GM21528 (cell line): Measurements from ENCODE around the gene SEPSECS.

ENCODE experiments used
- ATAC-seq: cut with Tn5 transposase; IDR thresholded peaks from one replicate; pipeline ENCODE4 v1.9.1; 2021; ENCODE audit warnings: mild to moderate bottlenecking, moderate library complexity; ENCODE audit not compliant: unreplicated experiment, low FRiP score

Gene SEPSECS

GRCh38 chr4:25159837-25160713, at the start of gene SEPSECS:
TSS of gene SEPSECS (minus strand) at chr4:25160449. CDS start at chr4:25160369, 80 bp downstream.
- peak; percentile 85 for ATAC-seq

- no peak for ATAC-seq
Measured at GRCh38 chr4:25209702-25210101, 49.5 kb upstream of the SEPSECS start.

GRCh38 chr4:25207997-25208396, 47.7 kb upstream of the SEPSECS start:
- no peak for ATAC-seq

- ATAC-seq: no peak
Measured at GRCh38 chr4:25198713-25199112, 38.5 kb upstream of the SEPSECS start.

- no peak for ATAC-seq
Measured at GRCh38 chr4:25190407-25190806, 30.2 kb upstream of the SEPSECS start.

GRCh38 chr4:25184056-25184455, 23.8 kb upstream of the SEPSECS start:
- ATAC-seq: no peak

GRCh38 chr4:25182937-25183336, 22.7 kb upstream of the SEPSECS start:
- ATAC-seq: no peak

- peak; percentile 89 for ATAC-seq
Measured at GRCh38 chr4:25180524-25181131, 20.4 kb upstream of the SEPSECS start.

- no peak for ATAC-seq
Measured at GRCh38 chr4:25178838-25179261, 18.6 kb upstream of the SEPSECS start.

GRCh38 chr4:25177147-25177546, 16.9 kb upstream of the SEPSECS start:
- ATAC-seq: no peak

GRCh38 chr4:25174674-25175073, 14.4 kb upstream of the SEPSECS start:
- no peak for ATAC-seq

GRCh38 chr4:25172961-25173915, 13.0 kb upstream of the SEPSECS start:
- ATAC-seq: no peak

- ATAC-seq: no peak
Measured at GRCh38 chr4:25171201-25171865, 11.1 kb upstream of the SEPSECS start.

- no peak for ATAC-seq
Measured at GRCh38 chr4:25169446-25169845, 9.2 kb upstream of the SEPSECS start.

GRCh38 chr4:25165916-25166315, 5.7 kb upstream of the SEPSECS start:
- no peak for ATAC-seq

- no peak for ATAC-seq
Measured at GRCh38 chr4:25163196-25163595, 2.9 kb upstream of the SEPSECS start.

- ATAC-seq: no peak
Measured at GRCh38 chr4:25162566-25162965, 2.3 kb upstream of the SEPSECS start.

GRCh38 chr4:25161593-25161950, 1.3 kb upstream of the SEPSECS start:
- ATAC-seq: no peak

GRCh38 chr4:25160714-25161592, 704 bp upstream of the SEPSECS start:
- ATAC-seq: peak; percentile 47
